Karpas-422 (cell line): ENCODE data around the gene PLXNA4. TPM values are rescaled to one million over a fixed set of nuclear protein-coding genes. Genes with fewer than 3 reads are reported as not detected.

Experiments used
- DNase-seq: peaks from one replicate; pipeline ENCODE4 v3.0.0-alpha.2; 2015
- H2AFZ ChIP-seq: fragments of 200-600 bp; sonication (generic); 2 replicates; pipeline ENCODE4 v1.6.1; 2014; ENCODE audit warnings: antibody characterized with exemption, low read length, mixed read lengths
- H3K27ac ChIP-seq: fragments of 200-600 bp; sonication (generic); 2 replicates; pipeline ENCODE4 v1.5.1; 2014; ENCODE audit warnings: mild to moderate bottlenecking, low read length, moderate library complexity
- H3K27me3 ChIP-seq: fragments of 200-600 bp; sonication (generic); 2 replicates; pipeline ENCODE4 v1.6.1; 2014; ENCODE audit warnings: low read length, mixed read lengths
- H3K36me3 ChIP-seq: fragments of 200-600 bp; sonication (generic); 2 replicates; pipeline ENCODE4 v1.6.1; 2014; ENCODE audit warnings: low read length, mixed read lengths; ENCODE audit not compliant: insufficient read depth
- H3K4me1 ChIP-seq: fragments of 200-600 bp; sonication (generic); 2 replicates; pipeline ENCODE4 v1.6.1; 2014; ENCODE audit warnings: mild to moderate bottlenecking, low read length, mixed read lengths
- H3K4me2 ChIP-seq: fragments of 200-600 bp; sonication (generic); 2 replicates; pipeline ENCODE4 v1.6.1; 2014; ENCODE audit warnings: low read length, low read depth, mild to moderate bottlenecking; ENCODE audit not compliant: poor library complexity, severe bottlenecking
- H3K4me3 ChIP-seq: fragments of 200-600 bp; sonication (generic); 2 replicates; pipeline ENCODE4 v1.5.1; 2014; ENCODE audit warnings: mild to moderate bottlenecking, antibody characterized with exemption, low read length, mixed read lengths
- H3K79me2 ChIP-seq: fragments of 200-600 bp; sonication (generic); 2 replicates; pipeline ENCODE4 v1.6.1; 2014; ENCODE audit warnings: mild to moderate bottlenecking, low read length, mixed read lengths
- H3K9ac ChIP-seq: fragments of 200-600 bp; sonication (generic); 2 replicates; pipeline ENCODE4 v1.6.0; 2014; ENCODE audit warnings: low read length
- H3K9me2 ChIP-seq: fragments of 200-600 bp; sonication (generic), shearing (Covaris generic); replicated peaks from 2 replicates; pipeline ENCODE4 v1.6.0; 2014; ENCODE audit warnings: mild to moderate bottlenecking, low read length, moderate library complexity; ENCODE audit not compliant: insufficient read depth
- H3K9me3 ChIP-seq: fragments of 300-700, 200-600 bp; sonication (generic); 2 replicates; pipeline ENCODE4 v1.6.1; 2014; ENCODE audit warnings: low read length, mixed read lengths
- H4K20me1 ChIP-seq: fragments of 200-600 bp; sonication (generic); 2 replicates; pipeline ENCODE4 v1.6.1; 2014; ENCODE audit warnings: mild to moderate bottlenecking, antibody characterized with exemption, low read length, low read depth; ENCODE audit not compliant: insufficient read depth
- total RNA-seq: library from RNA; depleted of rRNA; stranded (reverse); fragments of >200 nt; shearing (Covaris generic); gene quantifications from 2 replicates; pipeline ENCODE4 v1.2.3, GENCODE V29; 2014; ENCODE audit warnings: low replicate concordance

PLXNA4 gene
- total RNA-seq, 1 experiment from 2014 or later, result 0.48 TPM

DNA sequence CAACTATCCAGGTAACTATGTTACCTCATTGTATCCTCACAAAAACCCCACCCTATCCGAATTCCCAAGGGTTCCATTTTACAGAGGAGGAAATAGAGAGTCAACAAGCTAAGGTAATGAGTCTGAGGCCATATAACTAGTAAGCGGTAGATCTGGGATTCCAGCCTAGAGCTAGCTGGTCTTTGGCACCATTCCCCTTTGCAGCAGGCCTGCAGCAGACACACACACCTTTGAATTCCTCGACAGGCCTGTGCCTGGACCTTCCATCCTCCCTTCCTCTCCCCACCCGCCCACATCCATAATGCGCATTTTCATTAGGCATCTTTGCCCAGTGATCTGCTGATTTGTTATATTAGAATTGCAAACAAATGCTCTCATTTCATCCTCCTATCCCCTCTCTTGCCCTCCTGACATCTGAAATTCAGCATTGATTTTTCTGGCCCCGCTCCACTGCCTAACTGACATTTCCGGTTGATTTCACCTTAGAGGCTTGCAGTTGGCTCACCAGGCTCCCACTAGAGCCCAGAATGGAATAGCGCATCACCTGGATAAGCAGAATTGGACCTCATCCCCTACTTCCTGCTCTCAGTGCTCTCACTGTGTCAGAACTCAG lies 129.5 kb downstream of the PLXNA4 start:
- Histone ChIP-seq H3K36me3 (no peaks in the 10 kb centered on the region), H3K4me3 (no peak overlapping the region), H3K79me2 (no peaks in the 10 kb centered on the region), H3K27me3 (no peaks in the 10 kb centered on the region), H4K20me1 (no peaks in the 10 kb centered on the region), H3K4me1 (no peaks in the 10 kb centered on the region), H2AFZ (no peak overlapping the region), H3K4me2 (no peak overlapping the region), H3K9me3 (no peaks in the 10 kb centered on the region), H3K9ac (no peak overlapping the region), H3K27ac (no peak overlapping the region), H3K9me2 (no peaks in the 10 kb centered on the region)
- no peak for DNase-seq

DNA sequence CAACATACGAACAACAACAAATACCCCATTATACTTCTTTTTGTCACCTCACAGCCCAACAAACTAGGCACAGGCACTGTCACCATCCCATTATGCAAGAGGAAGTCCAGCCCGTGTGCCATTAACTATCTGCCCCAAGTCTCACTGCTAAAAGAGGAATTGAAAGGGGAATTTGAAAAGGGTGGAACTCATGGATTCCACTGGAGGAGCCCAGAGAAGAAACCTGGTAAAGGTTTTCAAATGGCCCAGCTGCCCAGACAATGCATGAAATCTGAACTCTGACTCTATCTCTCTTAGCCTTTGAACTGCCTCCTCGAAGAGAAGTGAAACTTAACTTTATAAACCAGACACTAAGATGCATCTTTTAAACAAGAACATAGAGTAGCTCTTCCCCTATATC lies 130.0 kb downstream of the PLXNA4 start:
- H3K27me3 ChIP-seq, result no peaks in the 10 kb centered on the region
- no peaks in the 10 kb centered on the region for H3K36me3 ChIP-seq
- H3K9me3 ChIP-seq, result no peaks in the 10 kb centered on the region
- no peak overlapping the region for H2AFZ ChIP-seq
- no peak overlapping the region for H3K4me2 ChIP-seq
- no peak for DNase-seq
- no peaks in the 10 kb centered on the region for H3K4me1 ChIP-seq
- H4K20me1 ChIP-seq, result no peaks in the 10 kb centered on the region
- H3K9me2 ChIP-seq, result no peaks in the 10 kb centered on the region
- H3K9ac ChIP-seq, result no peak overlapping the region
- H3K4me3 ChIP-seq, result no peak overlapping the region
- no peaks in the 10 kb centered on the region for H3K79me2 ChIP-seq
- no peak overlapping the region for H3K27ac ChIP-seq

DNA sequence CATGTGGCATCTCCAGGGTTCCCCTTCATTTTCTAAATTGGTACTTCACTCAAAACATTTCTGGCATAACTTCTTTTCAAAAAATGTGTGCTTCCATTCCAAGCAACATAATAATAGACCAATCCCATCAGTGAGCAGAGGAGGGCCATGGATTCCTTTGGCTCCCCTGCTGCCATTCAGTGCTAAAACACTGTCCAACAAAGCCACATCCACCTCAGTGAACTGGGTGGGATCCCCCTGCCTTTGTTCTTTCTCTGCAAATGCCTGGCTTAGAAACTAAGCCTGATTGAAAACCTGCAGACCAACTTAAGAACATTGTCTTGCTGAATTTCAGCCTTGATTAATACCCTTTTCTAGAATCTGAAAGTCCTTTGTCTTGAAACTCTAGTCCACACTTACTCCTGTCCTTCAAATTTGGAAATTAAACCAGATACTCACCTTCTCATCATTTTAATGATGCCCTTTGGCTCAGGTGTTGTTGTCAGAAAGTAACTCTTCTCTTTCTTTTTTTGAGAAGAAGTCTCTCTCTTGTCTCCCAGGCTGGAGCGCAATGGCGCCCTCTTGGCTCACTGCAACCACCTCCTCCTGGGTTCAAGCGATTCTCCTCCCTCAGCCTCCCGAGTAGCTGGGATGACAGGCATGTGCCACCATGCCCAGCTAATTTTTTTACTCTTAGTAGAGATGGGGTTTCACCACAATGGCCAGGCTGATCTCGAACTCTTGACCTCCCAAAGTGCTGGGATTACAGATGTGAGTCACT lies 132.3 kb downstream of the PLXNA4 start:
- H3K4me2 ChIP-seq, result no peak overlapping the region
- H3K36me3 ChIP-seq, result no peaks in the 10 kb centered on the region
- no peaks in the 10 kb centered on the region for H3K9me3 ChIP-seq
- no peak overlapping the region for H3K4me3 ChIP-seq
- H3K4me1 ChIP-seq, result no peaks in the 10 kb centered on the region
- DNase-seq, result no peak
- no peaks in the 10 kb centered on the region for H4K20me1 ChIP-seq
- H3K27ac ChIP-seq, result no peak overlapping the region
- H3K9me2 ChIP-seq, result no peaks in the 10 kb centered on the region
- no peak overlapping the region for H2AFZ ChIP-seq
- no peaks in the 10 kb centered on the region for H3K79me2 ChIP-seq
- H3K27me3 ChIP-seq, result no peaks in the 10 kb centered on the region
- H3K9ac ChIP-seq, result no peak overlapping the region

DNA sequence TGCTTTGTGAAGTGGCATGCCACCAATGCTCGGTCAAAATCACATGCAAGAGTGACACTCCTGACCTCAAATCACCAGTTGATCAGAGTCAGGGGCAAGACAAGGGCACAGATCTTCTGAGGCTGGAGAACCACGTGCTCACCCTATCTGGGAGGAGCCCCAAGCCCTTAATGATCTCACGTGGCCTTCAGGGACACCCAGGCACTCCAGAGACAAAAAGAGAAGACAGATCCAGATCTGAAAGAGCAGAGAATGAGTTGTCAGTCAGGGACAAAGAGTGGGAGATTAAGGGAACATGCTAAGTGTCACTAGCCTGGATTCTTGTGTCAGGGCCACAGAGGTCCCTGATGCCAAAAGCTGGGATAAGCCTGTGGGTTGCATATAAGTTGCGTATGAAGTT lies 134.3 kb downstream of the PLXNA4 start:
- Histone ChIP-seq H3K9me2 (no peaks in the 10 kb centered on the region), H3K36me3 (no peaks in the 10 kb centered on the region), H4K20me1 (no peaks in the 10 kb centered on the region), H3K27me3 (no peaks in the 10 kb centered on the region), H3K4me1 (no peaks in the 10 kb centered on the region), H3K27ac (no peak overlapping the region), H3K9ac (no peak overlapping the region), H3K9me3 (no peaks in the 10 kb centered on the region), H3K79me2 (no peaks in the 10 kb centered on the region), H3K4me2 (no peak overlapping the region), H3K4me3 (no peak overlapping the region), H2AFZ (no peak overlapping the region)
- no peak for DNase-seq

DNA sequence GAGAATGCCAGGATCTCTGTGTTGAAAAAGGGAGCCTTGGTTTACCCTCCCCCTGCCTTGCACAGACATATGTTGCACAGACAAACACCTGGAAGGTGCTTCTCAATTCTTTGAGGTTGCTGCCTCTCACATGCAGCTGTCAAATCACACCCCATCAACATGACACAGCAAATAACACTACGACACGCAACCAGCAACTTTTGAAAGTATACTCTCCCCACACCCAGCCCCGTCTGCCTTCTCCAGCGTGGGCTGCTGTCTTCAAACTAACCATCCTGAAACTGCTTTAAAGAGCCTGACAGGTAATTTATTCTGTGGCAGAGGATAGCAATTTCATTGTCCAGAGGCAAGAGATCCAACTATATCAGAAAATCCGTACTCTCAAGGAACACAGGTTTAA lies 136.1 kb downstream of the PLXNA4 start:
- H4K20me1 ChIP-seq, result no peaks in the 10 kb centered on the region
- no peaks in the 10 kb centered on the region for H3K27me3 ChIP-seq
- H2AFZ ChIP-seq, result no peak overlapping the region
- no peak for DNase-seq
- no peak overlapping the region for H3K4me3 ChIP-seq
- no peak overlapping the region for H3K9ac ChIP-seq
- no peak overlapping the region for H3K27ac ChIP-seq
- H3K9me3 ChIP-seq, result no peaks in the 10 kb centered on the region
- H3K4me1 ChIP-seq, result no peaks in the 10 kb centered on the region
- no peaks in the 10 kb centered on the region for H3K36me3 ChIP-seq
- no peak overlapping the region for H3K4me2 ChIP-seq
- no peaks in the 10 kb centered on the region for H3K9me2 ChIP-seq
- no peaks in the 10 kb centered on the region for H3K79me2 ChIP-seq

DNA sequence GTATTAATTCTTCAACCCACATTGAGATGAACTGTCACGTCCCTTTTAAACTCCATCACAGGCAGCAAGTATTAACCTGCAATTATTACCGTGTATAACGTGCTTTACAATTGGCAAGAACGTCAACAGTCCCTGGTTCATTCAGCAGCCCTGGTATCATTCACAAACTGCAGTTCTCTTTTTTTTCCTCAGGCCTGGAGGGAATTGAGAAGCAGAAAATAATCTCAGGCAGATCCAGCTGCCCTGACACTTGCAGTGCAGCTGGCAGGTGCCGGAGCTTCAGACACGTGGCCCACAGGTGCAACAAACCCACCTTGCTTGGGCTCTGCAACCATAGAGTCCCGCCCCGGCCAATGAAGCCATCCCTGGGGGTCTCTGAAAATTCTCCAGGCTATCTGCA lies 137.3 kb downstream of the PLXNA4 start:
- Histone ChIP-seq H4K20me1 (no peaks in the 10 kb centered on the region), H3K27ac (no peak overlapping the region), H3K27me3 (no peaks in the 10 kb centered on the region), H3K4me3 (no peak overlapping the region), H3K36me3 (no peaks in the 10 kb centered on the region), H2AFZ (no peak overlapping the region), H3K9ac (no peak overlapping the region), H3K9me3 (no peaks in the 10 kb centered on the region), H3K4me2 (no peak overlapping the region), H3K79me2 (no peaks in the 10 kb centered on the region), H3K9me2 (no peaks in the 10 kb centered on the region), H3K4me1 (no peaks in the 10 kb centered on the region)
- no peak for DNase-seq

DNA sequence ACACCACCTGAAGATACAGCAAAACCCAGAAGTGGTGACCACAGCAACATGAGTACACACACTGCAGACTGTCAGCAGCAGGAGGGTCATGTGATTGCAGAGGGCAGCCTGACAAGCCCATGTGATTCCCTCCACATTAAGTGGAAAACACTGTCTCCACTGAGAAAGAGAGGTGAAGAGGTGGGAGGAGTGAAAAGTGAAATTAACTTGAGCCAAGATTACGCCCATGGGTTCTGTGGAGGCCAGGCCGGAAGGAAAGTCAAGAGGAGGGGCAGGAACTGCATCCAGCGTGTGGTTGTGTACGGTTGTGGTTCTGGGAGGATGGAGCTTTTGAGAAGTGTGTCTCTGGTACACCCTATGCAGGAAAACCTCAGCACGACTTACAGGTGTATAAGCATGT lies 138.5 kb downstream of the PLXNA4 start:
- H3K9me3 ChIP-seq, result no peaks in the 10 kb centered on the region
- no peak overlapping the region for H3K27ac ChIP-seq
- no peak overlapping the region for H3K9ac ChIP-seq
- no peaks in the 10 kb centered on the region for H3K79me2 ChIP-seq
- no peaks in the 10 kb centered on the region for H3K27me3 ChIP-seq
- H3K36me3 ChIP-seq, result no peaks in the 10 kb centered on the region
- H3K4me1 ChIP-seq, result no peaks in the 10 kb centered on the region
- H3K9me2 ChIP-seq, result no peaks in the 10 kb centered on the region
- H3K4me2 ChIP-seq, result no peak overlapping the region
- H2AFZ ChIP-seq, result no peak overlapping the region
- no peak for DNase-seq
- H3K4me3 ChIP-seq, result no peak overlapping the region
- H4K20me1 ChIP-seq, result no peaks in the 10 kb centered on the region

DNA sequence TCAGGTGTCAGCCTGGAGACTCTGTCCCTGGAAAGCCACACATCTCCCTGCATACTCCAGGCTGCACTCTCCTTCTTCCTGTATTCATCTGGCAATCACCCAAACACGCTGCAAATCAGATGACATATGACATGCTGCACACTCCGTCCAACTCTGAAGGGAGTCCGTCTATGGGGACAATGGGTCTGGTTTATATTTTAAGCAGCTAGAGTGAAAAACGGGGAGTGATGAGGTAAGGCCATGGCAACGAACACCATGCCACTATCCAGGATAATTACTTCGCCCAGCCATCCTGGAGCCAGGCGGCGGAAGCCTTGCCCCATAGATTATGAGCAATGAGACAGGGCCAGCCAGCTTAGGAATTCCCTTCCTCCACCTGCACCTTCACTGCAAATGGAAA lies 140.1 kb downstream of the PLXNA4 start:
- Histone ChIP-seq H3K4me3 (no peak overlapping the region), H3K27me3 (no peaks in the 10 kb centered on the region), H3K4me2 (no peak overlapping the region), H3K9me3 (no peaks in the 10 kb centered on the region), H2AFZ (no peak overlapping the region), H3K4me1 (no peaks in the 10 kb centered on the region), H3K9me2 (no peaks in the 10 kb centered on the region), H3K9ac (no peak overlapping the region), H3K79me2 (no peaks in the 10 kb centered on the region), H3K27ac (no peak overlapping the region), H4K20me1 (no peaks in the 10 kb centered on the region), H3K36me3 (no peaks in the 10 kb centered on the region)
- DNase-seq, result no peak
